ENCODE data around the gene RORB.

GRCh38 chr9:74598874-74599273 is 101.7 kb downstream of the RORB start:
- TF ChIP-seq CTCF (IDR thresholded peaks at IDR 0.05; ENCODE audit: poor library complexity, severe bottlenecking) (no peak), POLR2AphosphoS5 (IDR thresholded peaks at IDR 0.05) (no peak)

Data from neural cell (in vitro differentiated cells).